Activated CD4-positive, alpha-beta T cell treated with anti-CD3 and anti-CD28 coated beads for 36 hours (primary cell): Measurements from ENCODE around the gene CCR7. TPM values are rescaled to one million over a fixed set of nuclear protein-coding genes. Genes with fewer than 3 reads are reported as not detected.

ENCODE experiments used
- ATAC-seq: fragments of 200-7000 bp; cut with Tn5 transposase; one replicate; pipeline ENCODE4 v1.10.0; 2021; ENCODE audit warnings: mild to moderate bottlenecking, moderate library complexity
- CTCF ChIA-PET: fragments of 350-600 bp; sonication (Branson Sonifier 250); formaldehyde crosslinking; loops from one replicate; lab custom pipeline; 2021; ENCODE audit warnings: antibody characterized with exemption; lab: Charles Lee
- POLR2A ChIA-PET: fragments of 350-600 bp; sonication (Branson Sonifier 250); formaldehyde crosslinking; loops from one replicate; lab custom pipeline; 2021; ENCODE audit warnings: antibody characterized with exemption, inconsistent platforms; lab: Charles Lee
- DNase-seq: peaks from one replicate; pipeline ENCODE4 v3.0.0-alpha.2; 2020
- H3K27ac Mint-ChIP-seq: one replicate; pipeline ENCODE4 v1.8.0; 2021; ENCODE audit warnings: mixed read lengths
- H3K27me3 Mint-ChIP-seq: one replicate; pipeline ENCODE4 v1.8.0; 2021; ENCODE audit warnings: mixed read lengths
- H3K36me3 Mint-ChIP-seq: one replicate; pipeline ENCODE4 v1.8.0; 2021; ENCODE audit warnings: low read depth, mixed read lengths
- H3K4me1 Mint-ChIP-seq: one replicate; pipeline ENCODE4 v1.8.0; 2021; ENCODE audit warnings: mixed read lengths
- H3K4me3 Mint-ChIP-seq: one replicate; pipeline ENCODE4 v1.8.0; 2021; ENCODE audit warnings: mild to moderate bottlenecking, moderate library complexity, mixed read lengths
- H3K9me3 Mint-ChIP-seq: one replicate; pipeline ENCODE4 v1.8.0; 2021; ENCODE audit warnings: low read depth, mixed read lengths
- intact Hi-C, 2 experiments: fragments of 100-400 bp; cut with DNase I in 1 of 2; cut with micrococcal nuclease in 1 of 2; formaldehyde crosslinking; loops; one replicate each; pipeline versions ENCODE4 v1.14.2 to v1.15.1; 2022 to 2024; cut with DNase I, micrococcal nuclease
- total RNA-seq, 2 experiments: library from RNA; stranded (reverse); gene quantifications; one replicate each; pipeline ENCODE4 v1.2.3, GENCODE V29; 2021

The CCR7 gene
- total RNA-seq, 2 experiments from 2014 or later = 325 to 389 TPM

- Mint-ChIP-seq H3K9me3 (peaks cover 10% of the 10 kb centered on the region), H3K27me3 (no peaks in the 10 kb centered on the region), H3K27ac (peak overlapping the region; percentile 92), H3K4me3 (no peak overlapping the region), H3K36me3 (peaks cover 19% of the 10 kb centered on the region), H3K4me1 (peaks cover 70% of the 10 kb centered on the region)
- CTCF ChIA-PET = interaction anchor here (0.6 to 20.3 kb wide), 5 partner anchors 12 to 1137 kb away, joined by 4 to 403 read pairs (median 43); no protein-coding TSS in a partner anchor
- no peak for ATAC-seq
- POLR2A ChIA-PET = interaction anchor here (2.1 to 4.4 kb wide), 2 partner anchors 13 to 113 kb away, joined by 6 to 41 read pairs; partner anchors contain the start of gene TOP2A
- DNase-seq = no peak
- intact Hi-C loops = loop anchor here in 1 of 2 experiments (2.0 kb wide), 2 partner anchors 13 to 85 kb away; no protein-coding TSS in a partner anchor
These were observed 35.3 kb downstream of the CCR7 start for GRCh38 chr17:40529991-40530390.

GRCh38 chr17:40528692-40529417 lies 36.4 kb downstream of the CCR7 start:
- no peak for ATAC-seq
- H3K9me3 Mint-ChIP-seq = peaks cover 20% of the 10 kb centered on the region
- peaks cover 28% of the 10 kb centered on the region for H3K36me3 Mint-ChIP-seq
- H3K27me3 Mint-ChIP-seq = no peaks in the 10 kb centered on the region
- peaks cover 66% of the 10 kb centered on the region for H3K4me1 Mint-ChIP-seq
- H3K27ac Mint-ChIP-seq = peak overlapping the region; percentile 87
- peak; percentile 55 for DNase-seq
- peak overlapping the region; percentile 30 for H3K4me3 Mint-ChIP-seq
- intact Hi-C loops = no loop called here
- POLR2A ChIA-PET = no interaction called here
- CTCF ChIA-PET = interaction anchor here (0.6 to 20.3 kb wide), 6 partner anchors 9 to 170 kb away, joined by 3 to 403 read pairs (median 4); no protein-coding TSS in a partner anchor

- ChIA-PET POLR2A (no interaction called here), CTCF (interaction anchor here (1.2 to 20.3 kb wide), 2 partner anchors 29 to 102 kb away, joined by 5 to 403 read pairs; no protein-coding TSS in a partner anchor)
- Mint-ChIP-seq H3K27me3 (no peaks in the 10 kb centered on the region), H3K27ac (no peak overlapping the region), H3K9me3 (peaks cover 20% of the 10 kb centered on the region), H3K36me3 (peaks cover 43% of the 10 kb centered on the region), H3K4me1 (peaks cover 52% of the 10 kb centered on the region), H3K4me3 (no peak overlapping the region)
- ATAC-seq (no peak), DNase-seq (peak; percentile 5)
- intact Hi-C loops = no loop called here
These were observed 38.6 kb downstream of the CCR7 start for GRCh38 chr17:40526668-40527067.

GRCh38 chr17:40525294-40525693 lies 40.0 kb downstream of the CCR7 start:
- POLR2A ChIA-PET = no interaction called here
- intact Hi-C loops = no loop called here
- no peaks in the 10 kb centered on the region for H3K27me3 Mint-ChIP-seq
- ATAC-seq = no peak
- peaks cover 20% of the 10 kb centered on the region for H3K9me3 Mint-ChIP-seq
- peaks cover 51% of the 10 kb centered on the region for H3K36me3 Mint-ChIP-seq
- no peak for DNase-seq
- CTCF ChIA-PET = interaction anchor here (0.6 to 3.0 kb wide), 5 partner anchors 8 to 1863 kb away, joined by 3 to 10 read pairs (median 3); no protein-coding TSS in a partner anchor
- H3K27ac Mint-ChIP-seq = no peak overlapping the region
- H3K4me1 Mint-ChIP-seq = peaks cover 45% of the 10 kb centered on the region
- H3K4me3 Mint-ChIP-seq = no peak overlapping the region

GRCh38 chr17:40524243-40524965 lies 40.9 kb downstream of the CCR7 start:
- Mint-ChIP-seq H3K9me3 (peaks cover 20% of the 10 kb centered on the region), H3K36me3 (peaks cover 51% of the 10 kb centered on the region), H3K27ac (no peak overlapping the region), H3K27me3 (no peaks in the 10 kb centered on the region), H3K4me3 (no peak overlapping the region), H3K4me1 (peaks cover 36% of the 10 kb centered on the region)
- ChIA-PET CTCF (interaction anchor here (0.6 to 3.0 kb wide), 5 partner anchors 8 to 305 kb away, joined by 3 to 10 read pairs (median 3); no protein-coding TSS in a partner anchor), POLR2A (no interaction called here)
- ATAC-seq (no peak), DNase-seq (peak; percentile 2)
- intact Hi-C loops = no loop called here

- intact Hi-C loops = no loop called here
- no peak overlapping the region for H3K4me3 Mint-ChIP-seq
- H3K27ac Mint-ChIP-seq = no peak overlapping the region
- ATAC-seq = no peak
- H3K9me3 Mint-ChIP-seq = peaks cover 20% of the 10 kb centered on the region
- ChIA-PET CTCF (interaction anchor here (0.5 to 3.0 kb wide), 4 partner anchors 10 to 374 kb away, joined by 3 to 10 read pairs (median 4); no protein-coding TSS in a partner anchor), POLR2A (no interaction called here)
- peaks cover 39% of the 10 kb centered on the region for H3K4me1 Mint-ChIP-seq
- peaks cover 55% of the 10 kb centered on the region for H3K36me3 Mint-ChIP-seq
- no peaks in the 10 kb centered on the region for H3K27me3 Mint-ChIP-seq
- no peak for DNase-seq
These were observed 42.3 kb downstream of the CCR7 start for GRCh38 chr17:40522961-40523310.

GRCh38 chr17:40522250-40522960 lies 42.9 kb downstream of the CCR7 start:
- DNase-seq = peak; percentile 1
- POLR2A ChIA-PET = no interaction called here
- Mint-ChIP-seq H3K4me1 (peaks cover 41% of the 10 kb centered on the region), H3K27ac (no peak overlapping the region), H3K36me3 (peaks cover 56% of the 10 kb centered on the region), H3K9me3 (peaks cover 20% of the 10 kb centered on the region), H3K4me3 (no peak overlapping the region), H3K27me3 (no peaks in the 10 kb centered on the region)
- intact Hi-C loops = no loop called here
- CTCF ChIA-PET = interaction anchor here (0.5 to 3.0 kb wide), 3 partner anchors 10 to 373 kb away, joined by 3 to 10 read pairs (median 4); no protein-coding TSS in a partner anchor
- no peak for ATAC-seq

GRCh38 chr17:40520991-40521453 lies 44.2 kb downstream of the CCR7 start:
- no peaks in the 10 kb centered on the region for H3K27me3 Mint-ChIP-seq
- peaks cover 20% of the 10 kb centered on the region for H3K9me3 Mint-ChIP-seq
- H3K36me3 Mint-ChIP-seq = peaks cover 53% of the 10 kb centered on the region
- intact Hi-C loops = no loop called here
- POLR2A ChIA-PET = no interaction called here
- no peak overlapping the region for H3K4me3 Mint-ChIP-seq
- H3K4me1 Mint-ChIP-seq = peaks cover 55% of the 10 kb centered on the region
- no peak for ATAC-seq
- CTCF ChIA-PET = interaction anchor here (1.4 to 5.2 kb wide), 3 partner anchors 8 to 16 kb away, joined by 4 to 35 read pairs (median 4); no protein-coding TSS in a partner anchor
- no peak overlapping the region for H3K27ac Mint-ChIP-seq
- DNase-seq = peak; percentile 4

- H3K4me3 Mint-ChIP-seq = peak overlapping the region; percentile 76
- intact Hi-C loops = no loop called here
- H3K27me3 Mint-ChIP-seq = no peaks in the 10 kb centered on the region
- ChIA-PET POLR2A (no interaction called here), CTCF (interaction anchor here (0.5 to 5.2 kb wide), 3 partner anchors 10 to 174 kb away, joined by 3 to 35 read pairs (median 4); no protein-coding TSS in a partner anchor)
- peaks cover 64% of the 10 kb centered on the region for H3K4me1 Mint-ChIP-seq
- ATAC-seq (no peak), DNase-seq (peak; percentile 5)
- peak overlapping the region; percentile 45 for H3K27ac Mint-ChIP-seq
- peaks cover 4% of the 10 kb centered on the region for H3K9me3 Mint-ChIP-seq
- H3K36me3 Mint-ChIP-seq = peaks cover 38% of the 10 kb centered on the region
These were observed 46.0 kb downstream of the CCR7 start for GRCh38 chr17:40519089-40519775.

- intact Hi-C loops = no loop called here
- Mint-ChIP-seq H3K27ac (peak overlapping the region; percentile 58), H3K27me3 (peaks cover 2% of the 10 kb centered on the region), H3K36me3 (peaks cover 32% of the 10 kb centered on the region), H3K4me1 (peaks cover 64% of the 10 kb centered on the region), H3K9me3 (no peaks in the 10 kb centered on the region), H3K4me3 (peak overlapping the region; percentile 76)
- ChIA-PET CTCF (interaction anchor here (0.6 to 5.2 kb wide), 3 partner anchors 15 to 238 kb away, joined by 3 to 35 read pairs (median 4); no protein-coding TSS in a partner anchor), POLR2A (no interaction called here)
- ATAC-seq (no peak), DNase-seq (peak; percentile 14)
These were observed 46.7 kb downstream of the CCR7 start for GRCh38 chr17:40518401-40519088.
